ENCODE results near the gene PAOX.
A peak's percentile ranks its signal among the peaks of the same experiment; 100 is the strongest.

The PAOX gene

DNA sequence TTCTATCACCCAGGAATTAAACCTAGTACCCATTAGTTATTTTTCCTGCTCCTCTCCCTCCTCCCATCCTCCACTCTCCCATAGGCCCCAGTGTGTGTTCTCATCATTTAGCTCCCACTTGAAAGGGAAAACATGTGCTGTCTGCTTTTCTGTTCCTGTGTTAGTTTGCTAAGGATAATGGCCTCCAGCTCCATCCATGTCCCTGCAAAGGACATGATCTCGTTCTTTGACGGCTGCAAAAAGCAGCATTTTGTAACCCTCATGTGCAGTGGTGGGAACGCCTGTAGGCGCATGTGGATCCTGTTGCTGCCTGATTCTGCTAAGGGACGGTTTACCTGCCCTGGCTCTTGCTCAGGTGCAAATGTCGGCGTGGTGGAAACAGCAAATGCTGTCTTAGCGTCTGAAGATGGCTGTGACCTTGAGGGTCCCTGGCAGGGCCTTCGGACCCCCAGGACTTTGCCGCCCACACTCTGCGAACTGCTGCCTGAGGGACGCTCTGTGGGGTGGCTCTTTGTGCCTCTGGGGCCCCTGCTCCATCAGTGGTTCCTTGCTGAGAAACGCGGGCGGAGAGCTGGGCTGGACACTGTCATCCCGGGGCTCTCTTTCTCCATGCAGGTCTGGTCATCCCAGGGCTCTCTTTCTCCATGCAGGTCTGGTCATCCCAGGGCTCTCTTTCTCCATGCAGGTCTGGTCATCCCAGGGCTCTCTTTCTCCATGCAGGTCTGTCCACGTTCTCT, 9.3 kb downstream of the PAOX start:
- DNase-seq, result no peak

DNA sequence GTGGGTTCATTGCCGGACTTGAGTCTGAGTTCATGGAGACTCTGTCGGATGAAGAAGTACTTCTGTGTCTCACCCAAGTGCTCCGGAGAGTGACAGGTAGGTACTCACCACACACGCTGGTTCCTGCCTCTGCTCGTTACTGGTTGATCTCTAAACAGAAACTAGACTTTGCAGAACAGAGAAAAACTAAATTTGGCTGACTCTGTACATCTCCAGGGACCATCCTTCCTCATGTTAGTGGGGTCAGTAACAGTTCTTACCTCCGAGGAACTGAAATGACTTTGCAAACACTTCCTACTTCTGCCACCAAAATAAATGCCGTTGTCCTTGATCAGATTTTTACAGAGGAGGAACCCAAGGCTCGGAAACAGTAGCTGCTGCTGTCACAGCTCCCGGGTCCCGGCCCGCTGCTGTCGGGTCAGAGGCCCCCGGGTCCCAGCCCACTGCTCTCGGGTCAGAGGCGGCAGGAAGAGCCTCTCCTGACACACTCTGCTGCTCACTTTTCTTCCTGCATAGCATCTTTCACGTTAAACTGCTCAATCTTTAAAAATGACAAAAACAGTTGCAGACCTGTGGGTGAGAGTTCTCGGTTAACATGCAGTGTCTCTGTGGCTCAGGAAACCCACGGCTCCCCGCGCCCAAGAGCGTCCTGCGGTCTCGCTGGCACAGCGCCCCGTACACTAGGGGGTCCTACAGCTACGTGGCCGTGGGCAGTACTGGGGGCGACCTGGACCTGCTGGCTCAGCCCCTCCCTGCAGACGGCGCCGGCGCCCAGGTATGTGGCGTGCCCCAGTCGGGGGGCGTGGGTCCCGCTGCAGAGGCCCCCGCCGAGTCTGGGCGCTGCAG, 10.1 kb downstream of the PAOX start:
- DNase-seq, result peak; percentile 50

DNA sequence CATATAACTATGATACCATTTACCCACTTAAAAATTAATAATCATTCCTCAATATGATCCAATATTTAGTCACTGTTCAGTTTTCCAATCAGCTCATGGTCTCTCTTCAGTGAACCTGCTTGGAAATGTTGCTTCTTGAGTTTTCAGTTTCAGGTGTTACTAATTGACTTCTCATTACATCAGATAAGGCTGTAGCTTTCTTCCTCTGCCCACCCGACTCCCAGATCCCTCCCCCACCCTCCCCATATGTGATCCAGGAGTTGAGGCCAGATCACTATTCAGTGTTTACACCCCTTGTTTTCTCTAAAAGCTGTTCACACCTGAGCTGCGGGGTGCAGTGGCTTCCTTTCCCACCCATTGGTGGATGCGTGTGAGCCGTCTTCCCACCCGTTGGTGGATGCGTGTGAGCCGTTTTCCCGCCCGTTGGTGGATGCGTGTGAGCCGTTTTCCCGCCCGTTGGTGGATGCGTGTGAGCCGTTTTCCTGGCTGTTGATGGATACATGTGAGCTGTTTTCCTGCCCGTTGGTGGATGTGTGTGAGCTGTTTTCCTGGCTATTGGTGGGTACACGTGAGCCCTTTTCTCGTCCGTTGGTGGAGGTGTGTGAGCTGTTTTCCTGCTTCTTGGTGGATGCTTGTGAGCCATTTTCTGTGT, 11.7 kb downstream of the PAOX start:
- no peak for DNase-seq

DNA sequence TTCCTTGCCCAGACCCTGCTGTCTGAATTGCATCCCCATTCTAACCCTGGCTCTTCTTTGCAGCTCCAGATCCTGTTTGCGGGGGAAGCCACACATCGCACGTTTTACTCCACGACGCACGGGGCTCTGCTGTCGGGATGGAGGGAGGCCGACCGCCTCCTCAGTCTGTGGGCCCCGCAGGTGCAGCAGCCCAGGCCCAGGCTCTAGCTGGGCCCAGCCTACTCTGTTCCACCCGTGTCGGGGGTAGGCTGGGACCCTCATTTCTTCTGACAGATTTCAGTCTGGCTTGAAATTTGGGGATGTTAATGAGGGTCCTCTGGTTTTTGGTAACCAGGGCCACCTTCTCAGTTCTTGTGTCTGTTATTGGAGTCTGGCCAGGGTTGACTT, 12.2 kb downstream of the PAOX start:
- no peak for DNase-seq

DNA sequence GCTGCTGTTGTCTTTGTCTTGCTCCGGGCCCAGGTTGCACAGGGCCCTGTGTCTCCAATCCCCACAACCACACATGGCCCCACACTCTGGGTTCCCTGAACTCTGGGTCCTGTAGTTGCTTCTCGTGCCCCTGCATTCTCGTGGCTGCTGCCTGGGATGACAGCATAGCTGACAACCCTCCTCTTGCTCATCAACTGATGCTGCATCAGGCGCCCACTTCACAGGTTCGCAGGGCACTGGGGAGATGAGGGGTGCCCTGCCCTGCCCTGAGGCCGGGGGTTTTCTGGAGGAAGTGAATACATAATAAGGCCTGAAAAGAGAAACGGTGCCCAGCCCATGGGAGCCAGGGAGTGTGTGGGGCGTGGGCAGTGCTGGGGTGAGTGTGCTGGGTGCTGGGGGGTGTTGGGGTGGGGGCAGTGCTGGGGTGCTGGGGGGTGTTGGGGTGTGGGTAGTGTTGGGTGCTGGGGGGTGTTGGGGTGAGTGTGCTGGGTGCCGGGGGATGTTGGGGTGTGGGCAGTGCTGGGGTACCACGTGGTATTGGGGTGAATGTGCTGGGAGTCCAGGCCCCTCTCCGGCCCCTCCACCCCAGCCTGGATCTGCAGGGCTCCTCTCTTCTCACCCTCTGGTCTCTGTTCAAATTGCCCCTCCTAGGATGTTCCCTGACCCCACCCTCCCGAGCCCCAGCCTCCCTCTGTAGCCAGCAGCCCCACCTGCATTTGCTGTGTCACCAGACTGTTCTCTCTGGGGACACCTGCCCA, 12.9 kb downstream of the PAOX start:
- no peak for DNase-seq

DNA sequence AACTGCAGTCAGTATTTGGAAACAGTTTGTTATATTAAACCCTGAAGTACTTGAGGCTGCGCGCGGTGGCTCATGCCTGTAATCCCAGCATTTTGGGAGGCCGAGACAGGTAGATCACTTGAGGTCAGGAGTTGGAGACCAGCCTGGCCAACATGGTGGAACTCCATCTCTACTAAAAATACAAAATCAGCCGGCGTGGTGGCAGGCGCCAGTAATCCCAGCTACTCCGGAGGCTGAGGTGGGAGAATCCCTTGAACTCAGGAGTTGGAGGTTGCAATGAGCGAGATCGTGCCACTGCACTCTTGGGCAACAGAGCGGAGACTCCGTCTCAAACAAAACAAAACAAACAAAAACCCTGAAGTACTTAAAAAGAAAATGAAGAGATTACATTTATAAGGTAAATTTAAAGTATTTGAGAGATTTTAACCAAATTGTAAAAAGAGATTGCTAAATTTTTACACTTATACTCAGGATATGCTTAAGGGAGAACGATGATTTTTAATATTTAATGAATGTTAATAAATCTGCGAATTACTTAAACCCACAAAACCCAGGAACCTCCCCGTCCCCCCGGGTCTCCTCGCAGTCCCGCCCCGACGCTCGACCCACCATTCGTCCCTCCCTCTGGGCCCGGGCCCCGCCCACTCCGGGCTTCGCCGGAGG, 14.5 kb downstream of the PAOX start:
- DNase-seq, result no peak

DNA sequence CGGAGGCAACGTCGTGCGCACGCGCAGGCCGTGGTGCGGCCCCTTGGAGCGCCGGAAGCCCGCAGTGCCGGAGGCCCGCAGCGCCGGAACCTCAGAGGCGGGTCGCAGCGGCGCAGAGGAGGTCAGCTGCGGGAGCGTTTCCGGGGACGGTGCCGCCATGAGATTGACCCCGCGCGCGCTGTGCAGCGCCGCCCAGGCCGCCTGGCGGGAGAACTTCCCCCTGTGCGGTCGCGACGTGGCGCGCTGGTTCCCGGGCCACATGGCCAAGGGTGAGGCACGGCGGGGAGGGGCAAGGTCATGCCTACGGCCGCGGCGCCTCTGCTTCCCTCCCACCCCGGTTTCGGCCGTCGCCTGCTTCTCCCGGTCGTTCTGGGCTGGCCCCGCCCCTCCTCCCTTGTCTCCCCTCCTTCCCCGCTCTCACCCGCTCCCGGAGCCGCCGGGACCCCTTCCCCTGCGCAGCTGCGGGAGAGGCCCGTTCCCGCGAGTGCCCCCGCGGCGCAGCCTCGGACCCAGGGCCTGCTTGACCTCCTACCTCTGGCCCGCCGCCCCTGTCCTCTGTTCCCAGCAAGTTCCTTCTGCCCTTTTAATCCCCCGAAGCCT, 15.1 kb downstream of the PAOX start, which contains the start of gene MTG1:
TSS of gene MTG1 (plus strand) at position 94 of the 600 bp plus-strand sequence. CDS start at position 158, 64 bp downstream.
- peak; percentile 52 for DNase-seq

DNA sequence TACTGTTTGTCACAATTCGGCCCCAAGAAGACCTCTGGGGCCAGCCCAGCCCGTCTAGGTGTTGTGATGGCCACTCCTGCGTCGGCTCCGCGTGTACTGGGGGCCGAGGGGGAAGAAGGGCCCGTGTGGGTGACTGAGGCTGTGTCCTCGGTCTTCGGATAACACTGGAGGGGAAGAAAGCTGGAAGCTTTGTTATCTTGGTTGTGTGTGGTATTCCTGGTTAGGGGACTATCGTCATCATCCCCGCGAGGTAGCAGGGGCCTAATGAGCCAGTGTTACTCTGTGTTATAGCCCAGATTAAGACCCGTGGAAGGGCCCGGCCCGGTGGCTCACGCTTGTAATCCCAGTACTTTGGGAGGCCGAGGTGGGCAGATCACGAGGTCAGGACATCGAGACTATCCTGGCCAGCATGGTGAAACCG, 15.7 kb downstream of the PAOX start:
- DNase-seq, result no peak

DNA sequence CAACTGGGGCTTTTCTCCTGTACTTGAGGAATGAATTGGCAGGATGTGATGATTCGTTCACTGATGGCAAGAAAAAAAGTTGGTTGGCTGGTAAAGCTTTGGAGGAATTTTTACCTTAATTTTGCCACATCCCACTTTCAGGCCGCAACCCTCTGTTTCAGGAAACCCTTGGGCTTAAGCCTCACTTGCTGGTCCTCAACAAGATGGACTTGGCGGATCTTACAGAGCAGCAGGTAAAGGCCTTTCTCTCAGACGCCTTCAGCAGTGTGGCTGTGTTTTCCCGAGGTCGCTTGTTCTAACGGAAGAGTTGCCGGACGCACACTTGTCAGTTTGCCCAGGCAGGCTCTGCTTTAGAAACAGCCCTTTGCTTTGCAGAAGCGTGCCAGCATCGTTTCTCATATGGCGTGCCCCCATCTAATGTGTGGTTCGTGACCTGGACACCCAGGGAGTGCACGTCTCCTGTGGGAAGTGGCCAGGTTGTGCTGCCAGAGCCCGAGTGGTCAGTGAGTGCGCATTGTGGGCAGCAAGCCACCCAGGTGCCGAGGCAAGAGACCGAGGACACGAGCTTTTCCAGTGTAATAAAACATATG, 17.1 kb downstream of the PAOX start:
- no peak for DNase-seq

DNA sequence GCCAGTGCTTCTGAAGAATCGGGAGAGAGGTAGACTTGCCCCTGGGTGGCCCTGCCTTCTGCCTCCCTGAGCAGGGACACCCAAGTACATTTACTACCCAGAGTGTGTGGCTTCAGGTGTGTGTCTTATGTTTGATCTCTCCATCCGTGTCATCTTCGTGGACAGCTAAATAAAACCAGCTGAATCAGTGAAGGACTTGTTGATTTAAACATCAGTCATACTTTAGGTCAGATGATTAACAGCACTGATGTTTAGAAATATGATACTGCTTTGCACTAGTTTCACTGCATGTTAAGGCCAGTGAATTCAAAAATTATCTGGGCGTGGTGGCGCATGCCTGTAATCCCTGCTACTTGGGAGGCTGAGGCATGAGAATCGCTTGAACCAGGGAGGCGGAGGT, 18.9 kb downstream of the PAOX start:
- no peak for DNase-seq

DNA sequence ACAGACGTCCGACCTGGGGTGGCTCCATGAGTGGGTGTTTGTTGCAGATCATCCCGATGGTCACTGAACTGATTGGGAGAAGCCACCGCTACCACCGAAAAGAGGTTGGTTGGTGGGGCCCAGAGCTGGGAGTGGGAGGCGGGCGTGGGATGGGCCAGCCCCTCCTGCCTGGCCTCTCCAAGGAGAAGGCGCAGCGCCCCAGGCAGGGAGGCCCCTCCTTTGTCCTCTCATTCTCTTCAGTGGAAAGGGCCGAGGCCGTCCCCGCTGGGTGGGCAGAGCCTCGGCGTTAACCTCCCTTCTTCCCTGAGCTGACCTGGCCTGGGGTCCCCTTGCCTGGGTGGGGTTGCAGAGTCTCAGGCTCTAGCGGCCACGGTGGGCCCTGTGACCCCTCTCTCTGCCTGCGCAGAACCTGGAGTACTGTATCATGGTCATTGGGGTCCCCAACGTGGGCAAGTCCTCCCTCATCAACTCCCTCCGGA, 20.1 kb downstream of the PAOX start:
- no peak for DNase-seq

DNA sequence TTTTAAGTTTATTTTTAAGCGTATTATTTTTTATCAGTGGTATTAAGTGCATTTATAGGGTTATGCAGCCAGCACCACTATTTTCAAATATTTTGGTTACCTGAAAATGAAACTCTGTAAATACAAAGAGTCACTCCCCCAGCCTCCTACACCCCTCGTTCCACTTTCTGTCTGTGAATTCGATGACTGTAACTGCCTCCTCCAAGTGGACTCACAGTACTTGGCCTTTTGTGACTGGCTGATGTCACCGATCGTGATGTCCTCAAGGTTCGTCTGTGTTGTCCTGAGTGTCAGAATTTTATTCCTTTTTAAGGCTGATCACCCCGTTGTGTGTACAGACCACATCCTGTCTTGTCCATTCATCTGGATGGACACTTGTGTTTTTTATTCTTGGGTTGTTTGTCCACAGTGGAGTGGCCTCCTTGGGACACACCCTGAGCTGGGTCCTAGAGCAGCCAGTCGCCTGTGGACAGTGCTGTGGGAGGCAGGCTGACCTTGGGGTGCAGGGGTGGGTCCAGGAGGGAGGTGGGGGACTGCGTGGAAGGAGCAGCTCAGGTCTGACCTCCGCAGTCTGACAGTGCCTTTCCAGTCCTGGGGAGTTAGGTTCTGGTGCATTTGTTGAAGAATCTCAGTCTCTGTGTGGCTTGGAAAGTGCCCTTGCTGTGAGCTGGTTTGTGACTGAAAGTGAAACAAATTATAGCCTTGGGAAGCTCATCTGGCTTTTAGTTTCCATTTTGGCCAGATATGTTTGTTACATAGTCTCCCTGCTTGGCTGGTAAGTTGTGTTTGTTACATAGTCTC, 21.8 kb downstream of the PAOX start:
- no peak for DNase-seq

DNA sequence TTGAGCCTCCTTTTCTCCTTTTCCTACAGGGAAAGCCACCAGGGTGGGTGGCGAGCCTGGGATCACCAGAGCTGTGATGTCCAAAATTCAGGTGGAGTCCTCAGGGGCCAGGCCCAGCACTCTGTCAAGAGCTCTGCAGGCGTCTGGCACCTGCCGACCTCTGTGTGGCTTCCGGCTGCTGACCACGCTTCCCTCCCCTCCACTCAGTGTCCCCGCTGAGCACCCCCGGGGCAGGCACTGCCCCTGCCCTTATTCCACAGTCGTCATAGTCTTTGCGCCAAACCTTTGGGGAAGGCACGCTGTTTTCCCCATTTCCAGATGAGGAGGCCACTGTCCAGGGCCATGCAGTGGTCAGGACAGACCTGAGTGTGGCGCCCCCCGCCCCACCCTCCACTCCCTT, 22.4 kb downstream of the PAOX start:
- no peak for DNase-seq

DNA sequence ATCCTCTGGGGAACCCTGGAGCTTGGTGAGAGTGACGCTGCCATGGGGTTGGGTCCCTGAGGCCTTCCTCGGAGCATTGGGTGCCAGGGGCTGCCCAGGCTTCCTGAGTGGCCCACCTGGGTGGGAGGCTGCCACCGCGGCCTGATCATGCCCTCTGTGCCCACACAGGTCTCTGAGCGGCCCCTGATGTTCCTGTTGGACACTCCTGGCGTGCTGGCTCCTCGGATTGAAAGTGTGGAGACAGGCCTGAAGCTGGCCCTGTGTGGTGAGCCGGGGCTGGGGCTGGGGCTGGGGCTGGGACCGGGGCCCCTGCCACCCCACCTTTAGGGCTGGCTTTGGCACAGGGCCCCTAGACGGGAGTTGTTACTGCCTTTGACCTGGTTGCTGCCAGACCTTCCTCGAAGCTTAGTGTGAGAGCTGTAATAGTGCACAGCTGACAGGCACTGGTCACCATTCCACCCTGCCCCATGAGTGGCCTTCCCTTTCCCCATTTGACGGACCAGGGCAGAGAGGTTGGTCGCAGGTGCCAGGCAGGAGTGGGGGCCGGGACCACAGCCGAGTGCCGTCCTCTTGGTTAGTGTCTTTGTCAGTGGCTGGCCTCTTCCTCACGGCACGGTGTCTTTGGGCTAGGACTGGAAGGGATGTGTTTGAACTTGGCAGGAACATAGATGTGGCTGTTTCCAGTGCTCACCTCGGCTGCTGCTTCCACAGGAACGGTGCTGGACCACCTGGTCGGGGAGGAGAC, 23.1 kb downstream of the PAOX start:
- no peak for DNase-seq

DNA sequence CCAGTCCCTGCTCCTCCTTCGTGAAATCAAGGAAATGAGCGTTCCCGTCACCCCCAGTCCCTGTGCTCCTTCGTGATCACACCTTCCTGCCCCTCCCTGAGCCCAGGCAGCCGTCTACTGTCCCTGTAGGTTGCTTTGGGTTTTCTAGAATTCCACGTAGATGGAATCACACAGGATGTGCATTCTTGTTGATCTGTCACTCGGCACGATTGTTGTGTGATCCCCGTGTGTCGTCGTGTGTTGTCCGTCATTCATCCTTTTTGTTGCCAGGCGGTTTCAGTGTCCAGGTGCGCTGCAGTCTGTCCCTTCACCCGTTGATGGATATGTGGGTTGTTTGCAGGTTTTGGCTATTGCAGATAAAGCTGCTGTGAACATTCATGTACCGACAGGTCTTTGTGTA, 24.3 kb downstream of the PAOX start:
- no peak for DNase-seq

DNA sequence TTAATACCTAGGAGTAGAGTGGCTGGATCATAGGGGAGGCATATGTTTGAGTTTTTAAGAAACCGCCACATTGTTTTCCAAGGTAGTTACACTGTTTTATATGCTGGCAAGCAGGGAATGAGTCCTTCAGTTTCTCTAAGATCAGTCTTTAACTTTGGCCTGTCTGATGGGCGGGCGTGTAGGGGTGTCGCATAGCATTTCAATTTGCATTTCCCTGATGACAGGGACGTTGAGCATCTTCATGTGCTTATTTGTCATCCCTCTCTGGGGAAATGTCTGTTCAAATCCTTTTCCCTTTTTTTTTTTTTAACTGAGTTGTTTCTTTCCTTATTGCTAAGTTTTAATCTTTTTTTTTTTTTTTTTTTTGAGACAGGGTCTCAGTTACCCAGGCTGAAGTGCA, 24.7 kb downstream of the PAOX start:
- DNase-seq, result no peak

DNA sequence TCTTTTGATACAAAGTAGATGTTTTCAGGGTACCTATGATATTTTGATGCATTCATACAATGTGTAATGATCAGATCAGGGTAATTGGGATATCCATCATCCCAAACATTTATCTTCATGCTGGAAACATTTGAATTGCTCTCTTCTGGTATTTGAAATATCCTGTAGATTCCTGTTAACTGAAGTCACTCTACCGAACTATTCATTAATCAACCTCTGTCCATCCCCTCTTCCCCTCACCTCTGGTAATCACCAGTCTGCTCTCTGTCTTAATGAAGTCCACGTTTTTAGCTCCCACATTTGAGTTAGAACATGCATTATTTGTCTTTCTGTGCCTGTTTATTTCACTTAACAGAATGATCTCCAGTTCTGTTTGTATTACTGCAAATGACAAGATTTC, 26.2 kb downstream of the PAOX start:
- DNase-seq, result no peak

DNA sequence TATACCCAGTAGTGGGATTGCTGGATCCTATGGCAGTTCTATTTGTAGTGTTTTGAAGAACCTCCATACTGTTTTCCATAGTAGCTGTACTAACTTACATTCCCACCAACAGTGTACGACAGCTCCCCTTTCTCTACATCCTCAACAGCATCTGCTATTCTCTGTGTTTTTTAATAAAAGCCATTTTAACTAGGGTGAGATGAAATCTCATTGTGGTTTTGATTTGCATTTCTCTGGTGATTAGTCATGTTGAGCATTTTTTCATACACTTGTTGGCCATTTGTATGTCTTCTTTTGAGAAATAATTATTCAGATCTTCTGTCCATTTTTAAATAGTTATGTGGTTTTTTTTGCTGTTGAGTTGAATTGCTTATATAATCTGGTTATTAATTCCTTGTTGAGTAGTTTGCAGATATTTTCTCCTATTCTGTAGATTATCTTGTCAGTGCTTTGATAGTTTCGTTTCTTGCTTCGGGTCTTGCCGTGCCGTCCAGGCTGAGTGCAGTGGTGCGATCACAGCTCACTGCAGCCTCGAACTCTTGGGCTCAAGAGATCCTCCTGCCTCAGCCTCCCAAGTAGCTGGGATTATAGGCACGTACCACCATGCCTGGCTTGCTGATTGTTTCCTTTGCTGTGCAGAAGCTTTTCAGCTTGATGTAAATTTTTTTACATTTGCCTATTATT, 26.9 kb downstream of the PAOX start:
- DNase-seq, result no peak

Data from SIG-M5 (cell line).